GM21447 (cell line): Measurements from ENCODE around the gene MPZL2.

Experiments
- ATAC-seq: cut with Tn5 transposase; IDR thresholded peaks from one replicate; pipeline ENCODE4 v1.9.1; 2021; ENCODE audit not compliant: unreplicated experiment

MPZL2 gene

GRCh38 chr11:118243993-118244762 is 19.9 kb downstream of the MPZL2 start:
- ATAC-seq, result no peak

- ATAC-seq, result no peak
Measured at GRCh38 chr11:118243161-118243560, 20.9 kb downstream of the MPZL2 start.

GRCh38 chr11:118241764-118242098 is 22.4 kb downstream of the MPZL2 start:
- peak; percentile 5 for ATAC-seq

GRCh38 chr11:118240999-118241763 is 22.9 kb downstream of the MPZL2 start:
- peak; percentile 91 for ATAC-seq

- no peak for ATAC-seq
Measured at GRCh38 chr11:118239509-118240205, 24.4 kb downstream of the MPZL2 start.

- no peak for ATAC-seq
Measured at GRCh38 chr11:118238929-118239328, 25.2 kb downstream of the MPZL2 start.

- ATAC-seq, result no peak
Measured at GRCh38 chr11:118238421-118238820, 25.7 kb downstream of the MPZL2 start.

- no peak for ATAC-seq
Measured at GRCh38 chr11:118236170-118236569, 27.9 kb downstream of the MPZL2 start.

- ATAC-seq, result no peak
Measured at GRCh38 chr11:118234833-118235232, 29.3 kb downstream of the MPZL2 start.

GRCh38 chr11:118233850-118234249 is 30.2 kb downstream of the MPZL2 start:
- no peak for ATAC-seq

GRCh38 chr11:118233377-118233776 is 30.7 kb downstream of the MPZL2 start:
- no peak for ATAC-seq

- no peak for ATAC-seq
Measured at GRCh38 chr11:118232659-118233058, 31.4 kb downstream of the MPZL2 start.

- no peak for ATAC-seq
Measured at GRCh38 chr11:118231461-118231860, 32.6 kb downstream of the MPZL2 start.

GRCh38 chr11:118230088-118230487 is 34.0 kb downstream of the MPZL2 start:
- no peak for ATAC-seq

GRCh38 chr11:118229274-118229847 is 34.7 kb downstream of the MPZL2 start:
- no peak for ATAC-seq

- peak; percentile 74 for ATAC-seq
Measured at GRCh38 chr11:118227865-118228785, 36.0 kb downstream of the MPZL2 start.

- no peak for ATAC-seq
Measured at GRCh38 chr11:118226781-118227180, 37.3 kb downstream of the MPZL2 start.

GRCh38 chr11:118226296-118226695 is 37.8 kb downstream of the MPZL2 start:
- no peak for ATAC-seq

GRCh38 chr11:118224511-118225188 is 39.4 kb downstream of the MPZL2 start, which contains the start of gene JAML:
Gene JAML (minus strand): TSS chr11:118225011. CDS start chr11:118214866, 10,145 bp downstream.
- ATAC-seq, result peak; percentile 41

- no peak for ATAC-seq
Measured at GRCh38 chr11:118223992-118224391, 40.1 kb downstream of the MPZL2 start.
